CD14-positive monocyte (primary cell): ENCODE measurements around the gene FIBIN. TPM values are rescaled to one million over a fixed set of nuclear protein-coding genes. Genes with fewer than 3 reads are reported as not detected.

Experiments used
- DNase-seq, 3 donors: peaks; one replicate each; pipeline ENCODE4 v3.0.0-alpha.2; 2011 to 2022
- H2AFZ ChIP-seq: 2 replicates; pipeline ENCODE4 v1.6.0; 2012; ENCODE audit warnings: mild to moderate bottlenecking, low read depth, low read length, inconsistent platforms; ENCODE audit not compliant: insufficient read depth, poor library complexity, severe bottlenecking
- H3K27ac ChIP-seq, 2 donors: 1 replicate in 1 of 2; 2 replicates in 1 of 2; pipeline ENCODE4 v1.5.1; 2012 to 2013; ENCODE audit warnings: low read length in 2 of 2, control low read depth in 1 of 2, inconsistent platforms in 1 of 2, low read depth in 1 of 2, mild to moderate bottlenecking in 1 of 2
- H3K27me3 ChIP-seq, 2 donors: one replicate each; pipeline versions ENCODE4 v1.6.0 to v1.6.1; 2011 to 2013; ENCODE audit warnings: low read length in 2 of 2; ENCODE audit not compliant: control insufficient read depth in 2 of 2, insufficient read depth in 2 of 2
- H3K36me3 ChIP-seq, 2 donors: replicated peaks in 1 of 2; 1 replicate in 1 of 2; 2 replicates in 1 of 2; pipeline versions ENCODE4 v1.5.1 to v1.6.1; 2012 to 2013; ENCODE audit warnings: low read length in 2 of 2, control low read depth in 1 of 2, inconsistent platforms in 1 of 2, mild to moderate bottlenecking in 1 of 2; ENCODE audit not compliant: insufficient read depth in 2 of 2, control insufficient read depth in 1 of 2
- H3K4me1 ChIP-seq, 2 donors: 1 replicate in 1 of 2; 2 replicates in 1 of 2; pipeline versions ENCODE4 v1.5.1 to v1.6.1; 2012 to 2013; ENCODE audit warnings: low read length in 2 of 2, control low read depth in 1 of 2, inconsistent platforms in 1 of 2, mild to moderate bottlenecking in 1 of 2, moderate library complexity in 1 of 2; ENCODE audit not compliant: insufficient read depth in 2 of 2, control insufficient read depth in 1 of 2
- H3K4me2 ChIP-seq: replicated peaks from 2 replicates; pipeline ENCODE3; 2012; ENCODE audit warnings: low read length, moderate library complexity, mild to moderate bottlenecking; ENCODE audit not compliant: poor library complexity, severe bottlenecking; ENCODE audit errors: extremely low read depth
- H3K4me3 ChIP-seq, 3 experiments: fragments of 200-600 bp in 1 of 3; sonication (generic) in 1 of 3; replicated peaks in 1 of 3; 1 replicate in 2 of 3; 2 replicates in 1 of 3; pipeline ENCODE4 v1.5.1; 2011 to 2013; ENCODE audit warnings: low read length in 3 of 3, mild to moderate bottlenecking in 3 of 3, control low read depth in 2 of 3, low read depth in 2 of 3, inconsistent platforms in 1 of 3, moderate library complexity in 1 of 3
- H3K79me2 ChIP-seq: 2 replicates; pipeline ENCODE4 v1.6.0; 2012; ENCODE audit warnings: mild to moderate bottlenecking, control low read depth, inconsistent platforms, low read length, moderate library complexity; ENCODE audit not compliant: insufficient read depth
- H3K9ac ChIP-seq: 2 replicates; pipeline ENCODE4 v1.6.0; 2017; ENCODE audit warnings: low read length, mild to moderate bottlenecking; ENCODE audit not compliant: insufficient read depth, poor library complexity, severe bottlenecking
- H3K9me3 ChIP-seq, 2 donors: replicated peaks in 1 of 2; 1 replicate in 1 of 2; 2 replicates in 1 of 2; pipeline versions ENCODE4 v1.5.1 to v1.6.1; 2012 to 2013; ENCODE audit warnings: low read length in 2 of 2, control low read depth in 1 of 2; ENCODE audit not compliant: control insufficient read depth in 1 of 2, insufficient read depth in 1 of 2
- H4K20me1 ChIP-seq: 2 replicates; pipeline ENCODE4 v1.6.0; 2012; ENCODE audit warnings: mild to moderate bottlenecking, low read length, control low read depth, moderate library complexity; ENCODE audit not compliant: insufficient read depth
- H3K27ac Mint-ChIP-seq, 7 donors: one replicate each; pipeline ENCODE4 v1.8.0; 2020; ENCODE audit warnings: mild to moderate bottlenecking in 7 of 7, mixed read lengths in 7 of 7, moderate library complexity in 6 of 7, inconsistent platforms in 2 of 7
- H3K27me3 Mint-ChIP-seq, 3 donors: one replicate each; pipeline ENCODE4 v1.8.0; 2021 to 2022; ENCODE audit warnings: low read depth in 3 of 3, mild to moderate bottlenecking in 3 of 3, mixed read lengths in 3 of 3, moderate library complexity in 3 of 3, inconsistent platforms in 1 of 3
- H3K36me3 Mint-ChIP-seq, 2 donors: one replicate each; pipeline ENCODE4 v1.8.0; 2020; ENCODE audit warnings: mixed read lengths in 2 of 2, inconsistent platforms in 1 of 2, mild to moderate bottlenecking in 1 of 2
- H3K4me1 Mint-ChIP-seq: one replicate; pipeline ENCODE4 v1.8.0; 2020; ENCODE audit warnings: mild to moderate bottlenecking, mixed read lengths
- H3K4me3 Mint-ChIP-seq, 2 donors: one replicate each; pipeline ENCODE4 v1.8.0; 2020; ENCODE audit warnings: mild to moderate bottlenecking in 2 of 2, mixed read lengths in 2 of 2, moderate library complexity in 1 of 2
- H3K9me3 Mint-ChIP-seq, 7 donors: one replicate each; pipeline ENCODE4 v1.8.0; 2020 to 2022; ENCODE audit warnings: mixed read lengths in 7 of 7, mild to moderate bottlenecking in 6 of 7, moderate library complexity in 6 of 7, inconsistent platforms in 2 of 7
- WGBS: methylation state at CpG from one replicate; pipeline ENCODE4 v1.1.5; 2013; ENCODE audit warnings: missing lambda C conversion rate; ENCODE audit not compliant: insufficient coverage; 5-methylcytosine and 5-hydroxymethylcytosine counted together
- intact Hi-C, 2 donors: fragments of 100-400 bp; cut with micrococcal nuclease; formaldehyde crosslinking; loops; one replicate each; pipeline versions ENCODE4 v1.15.0 to v1.15.1; 2023
- polyA plus RNA-seq, 3 donors: library from polyadenylated mRNA; depleted of rRNA in 1 of 3; unstranded in 2 of 3; stranded (reverse) in 1 of 3; fragments of 300-500 nt in 2 of 3; fragments of >200 nt in 1 of 3; fragmentation: Illumina TruSeq in 2 of 3; gene quantifications; 1 replicate in 2 of 3; 2 replicates in 1 of 3; pipeline ENCODE4 v1.2.3, GENCODE V29; 2012 to 2021
- TF ChIP-seq, protein P1 (sequence below): fragments of 200-600 bp; IDR thresholded peaks from one replicate; pipeline ENCODE4 v1.8.0; 2022; ENCODE audit warnings: antibody characterized with exemption, mild to moderate bottlenecking

FIBIN gene
- polyA plus RNA-seq, 3 donors: not detected

DNA sequence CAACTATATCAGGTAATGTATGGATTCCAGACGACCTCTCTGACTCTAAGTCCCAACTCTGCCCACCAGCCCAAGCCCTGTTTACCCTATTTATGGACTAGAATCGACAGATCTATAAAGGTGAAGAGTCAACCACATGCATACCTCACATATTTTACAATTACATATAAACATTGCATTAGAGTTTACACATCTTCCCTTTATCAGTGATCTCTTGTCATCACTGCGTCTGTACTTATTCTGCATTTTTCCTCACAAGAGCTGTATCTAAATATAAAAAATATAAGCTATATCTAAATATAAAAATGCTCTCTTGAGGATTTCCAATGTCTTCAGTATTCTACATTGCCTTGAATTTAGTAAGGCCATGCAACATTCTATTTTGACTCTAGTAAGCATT, 8.5 kb downstream of the FIBIN start:
- DNase-seq: no peak
- no peaks in the 10 kb centered on the region for H3K79me2 ChIP-seq
- intact Hi-C loops: no loop called here
- H3K36me3 ChIP-seq: no peaks in the 10 kb centered on the region
- no peaks in the 10 kb centered on the region for H3K9me3 ChIP-seq
- no peaks in the 10 kb centered on the region for H3K27me3 Mint-ChIP-seq
- H3K4me2 ChIP-seq: no peak overlapping the region
- H3K9ac ChIP-seq: no peak overlapping the region
- no CpG with 5 or more reads among the region's 3 CpGs for WGBS
- no peak overlapping the region for H2AFZ ChIP-seq
- no peaks in the 10 kb centered on the region for H3K4me1 Mint-ChIP-seq
- TF ChIP-seq, protein P1, sequence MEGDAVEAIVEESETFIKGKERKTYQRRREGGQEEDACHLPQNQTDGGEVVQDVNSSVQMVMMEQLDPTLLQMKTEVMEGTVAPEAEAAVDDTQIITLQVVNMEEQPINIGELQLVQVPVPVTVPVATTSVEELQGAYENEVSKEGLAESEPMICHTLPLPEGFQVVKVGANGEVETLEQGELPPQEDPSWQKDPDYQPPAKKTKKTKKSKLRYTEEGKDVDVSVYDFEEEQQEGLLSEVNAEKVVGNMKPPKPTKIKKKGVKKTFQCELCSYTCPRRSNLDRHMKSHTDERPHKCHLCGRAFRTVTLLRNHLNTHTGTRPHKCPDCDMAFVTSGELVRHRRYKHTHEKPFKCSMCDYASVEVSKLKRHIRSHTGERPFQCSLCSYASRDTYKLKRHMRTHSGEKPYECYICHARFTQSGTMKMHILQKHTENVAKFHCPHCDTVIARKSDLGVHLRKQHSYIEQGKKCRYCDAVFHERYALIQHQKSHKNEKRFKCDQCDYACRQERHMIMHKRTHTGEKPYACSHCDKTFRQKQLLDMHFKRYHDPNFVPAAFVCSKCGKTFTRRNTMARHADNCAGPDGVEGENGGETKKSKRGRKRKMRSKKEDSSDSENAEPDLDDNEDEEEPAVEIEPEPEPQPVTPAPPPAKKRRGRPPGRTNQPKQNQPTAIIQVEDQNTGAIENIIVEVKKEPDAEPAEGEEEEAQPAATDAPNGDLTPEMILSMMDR: no peak
- no peak overlapping the region for H3K4me3 Mint-ChIP-seq
- H3K27me3 ChIP-seq: no peaks in the 10 kb centered on the region
- no peaks in the 10 kb centered on the region for H3K36me3 Mint-ChIP-seq
- no peaks in the 10 kb centered on the region for H4K20me1 ChIP-seq
- no peak overlapping the region for H3K27ac ChIP-seq
- H3K4me3 ChIP-seq: no peak overlapping the region
- H3K9me3 Mint-ChIP-seq: peaks cover 0 to 3% (median 1%) of the 10 kb centered on the region in 7 donors
- H3K4me1 ChIP-seq: no peaks in the 10 kb centered on the region
- H3K27ac Mint-ChIP-seq: no peak overlapping the region

DNA sequence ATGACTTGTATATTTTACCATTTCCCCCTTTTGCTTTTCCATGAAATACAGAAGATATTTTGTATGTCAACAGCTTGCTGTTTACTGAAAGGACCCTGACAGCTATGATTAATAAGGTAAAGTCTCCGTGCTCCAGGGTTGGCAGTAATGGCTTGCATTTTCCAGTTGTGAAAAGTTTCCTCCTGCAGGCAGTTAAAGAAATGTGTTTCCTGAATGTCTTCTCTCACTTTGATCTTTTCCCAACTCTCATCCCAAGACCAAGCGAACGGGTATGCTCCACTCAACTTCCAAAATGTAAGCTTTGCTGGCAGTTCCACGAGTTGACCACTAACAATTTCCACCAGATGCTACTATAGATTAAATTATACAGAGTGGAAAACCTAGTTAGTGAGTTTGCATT, 8.9 kb downstream of the FIBIN start:
- no peaks in the 10 kb centered on the region for H4K20me1 ChIP-seq
- no peak for DNase-seq
- H3K27ac ChIP-seq: no peak overlapping the region
- H3K4me3 ChIP-seq: no peak overlapping the region
- Mint-ChIP-seq H3K9me3 (peaks cover 0 to 3% (median 1%) of the 10 kb centered on the region in 7 donors), H3K36me3 (no peaks in the 10 kb centered on the region), H3K27ac (no peak overlapping the region), H3K27me3 (no peaks in the 10 kb centered on the region), H3K4me1 (no peaks in the 10 kb centered on the region), H3K4me3 (no peak overlapping the region)
- no peaks in the 10 kb centered on the region for H3K27me3 ChIP-seq
- H2AFZ ChIP-seq: no peak overlapping the region
- WGBS: no CpG with 5 or more reads among the region's 4 CpGs
- H3K4me1 ChIP-seq: no peaks in the 10 kb centered on the region
- intact Hi-C loops: no loop called here
- no peaks in the 10 kb centered on the region for H3K9me3 ChIP-seq
- H3K4me2 ChIP-seq: no peak overlapping the region
- TF ChIP-seq, protein P1: no peak
- no peak overlapping the region for H3K9ac ChIP-seq
- no peaks in the 10 kb centered on the region for H3K79me2 ChIP-seq
- no peaks in the 10 kb centered on the region for H3K36me3 ChIP-seq
